ENCODE results near the gene PHC2. TPM values are rescaled to one million over a fixed set of nuclear protein-coding genes. Genes with fewer than 3 reads are reported as not detected.

PHC2 gene
- total and polyA plus RNA-seq, 9 of the 15 experiments (the other 6 are each of a cell fraction or from before 2014, with no cell fraction given), result 3.1 to 67.6 (median 34.6) TPM

DNA sequence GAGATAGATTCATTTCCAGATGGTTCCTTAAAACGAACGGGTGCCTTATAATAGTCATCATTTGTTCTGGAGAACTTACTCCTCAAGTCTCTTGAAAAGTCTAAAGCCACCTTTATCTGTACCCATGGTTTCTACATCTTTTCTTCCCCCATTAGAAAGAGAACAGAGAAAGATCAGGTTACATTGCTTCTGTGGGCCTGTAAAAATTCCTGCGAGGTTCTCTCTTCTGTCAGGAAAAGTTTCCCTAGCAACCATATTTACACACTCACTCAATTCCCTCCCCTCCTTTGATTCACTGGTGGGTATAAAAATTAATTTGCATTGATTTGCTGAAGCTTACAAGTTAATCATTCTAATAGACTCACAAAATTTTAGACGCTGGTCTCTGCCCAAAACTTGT, 6.7 kb downstream of the PHC2 start:
- no peak for ATAC-seq
- no peaks in the 10 kb centered on the region for H3K9me3 ChIP-seq (replicated peaks; ENCODE audit: control insufficient read depth, insufficient read depth, low read depth, low read length)
- no TSS peak for BruUV-seq (replicated peaks)
- CTCF ChIA-PET (ENCODE audit: low intra/inter-chr PET ratio), result no interaction called here
- no peaks in the 10 kb centered on the region for H3K4me1 ChIP-seq (replicated peaks in 1 of 2; ENCODE audit: control insufficient read depth in 2 of 2, insufficient read depth in 2 of 2, low read length in 2 of 2)
- no peaks in the 10 kb centered on the region for H3K79me2 ChIP-seq (ENCODE audit: control insufficient read depth, insufficient read depth, low read length)
- no peaks in the 10 kb centered on the region for H4K20me1 ChIP-seq (replicated peaks; ENCODE audit: control insufficient read depth, insufficient read depth, low read length)
- no peak for FAIRE-seq
- no peak overlapping the region for H3K9ac ChIP-seq (ENCODE audit: insufficient read depth in 1 of 2, low read depth in 2 of 2, low read length in 2 of 2)
- H3K4me2 ChIP-seq (ENCODE audit: insufficient read depth, low read length), result no peak overlapping the region
- H3K27ac ChIP-seq (ENCODE audit: extremely low read depth, low read depth, low read length), result no peak overlapping the region
- no peaks in the 10 kb centered on the region for H3K36me3 ChIP-seq (ENCODE audit: control insufficient read depth, insufficient read depth, low read length)
- peaks cover 13 to 17% of the 10 kb centered on the region in 2 experiments for H3K27me3 ChIP-seq (ENCODE audit: control insufficient read depth in 2 of 2, insufficient read depth in 2 of 2, low read length in 2 of 2)
- DNase-seq (ENCODE audit: extremely low read depth in 1 of 4, low spot score in 3 of 4), result no peak
- in situ Hi-C loops (cut with MboI) (no loop called here), intact Hi-C loops (cut with micrococcal nuclease) (no loop called here)
- POLR2A ChIA-PET, result no interaction called here
- H3K9me1 ChIP-seq (ENCODE audit: control insufficient read depth, insufficient read depth, low read length), result no peaks in the 10 kb centered on the region
- H3K4me3 ChIP-seq, result no peak overlapping the region
- no peak overlapping the region for H2AFZ ChIP-seq (ENCODE audit: low read depth, low read length)
- WGBS (ENCODE audit: insufficient coverage, low coverage, missing lambda C conversion rate), result 5% methylated on average over 4 of the region's 4 CpGs
- TF ChIP-seq TEAD1 (CRISPR knock-in tag; IDR thresholded peaks at IDR 0.05) (no peak), HMBOX1 (IDR thresholded peaks at IDR 0.05) (no peak), ZBTB11 (CRISPR knock-in tag; IDR thresholded peaks at IDR 0.05) (no peak), ZNF699 (CRISPR knock-in tag; IDR thresholded peaks at IDR 0.05; ENCODE audit: insufficient replicate concordance) (no peak), ZC3H8 (IDR thresholded peaks at IDR 0.05) (no peak), DLX4 (CRISPR knock-in tag; IDR thresholded peaks at IDR 0.05) (no peak), POLR2AphosphoS2 (IDR thresholded peaks at IDR 0.05; ENCODE audit: low read length) (no peak), NCOA4 (IDR thresholded peaks at IDR 0.05; ENCODE audit: partially characterized antibody) (no peak), SAFB2 (IDR thresholded peaks at IDR 0.05; ENCODE audit: borderline replicate concordance, low read depth, low read length, severe bottlenecking) (no peak), ZNF232 (CRISPR knock-in tag; IDR thresholded peaks at IDR 0.05) (no peak), KLF1 (tag; IDR thresholded peaks at IDR 0.05) (no peak), PATZ1 (CRISPR knock-in tag; IDR thresholded peaks at IDR 0.05; ENCODE audit: borderline replicate concordance) (no peak)
- TF ChIP-seq, protein P1, sequence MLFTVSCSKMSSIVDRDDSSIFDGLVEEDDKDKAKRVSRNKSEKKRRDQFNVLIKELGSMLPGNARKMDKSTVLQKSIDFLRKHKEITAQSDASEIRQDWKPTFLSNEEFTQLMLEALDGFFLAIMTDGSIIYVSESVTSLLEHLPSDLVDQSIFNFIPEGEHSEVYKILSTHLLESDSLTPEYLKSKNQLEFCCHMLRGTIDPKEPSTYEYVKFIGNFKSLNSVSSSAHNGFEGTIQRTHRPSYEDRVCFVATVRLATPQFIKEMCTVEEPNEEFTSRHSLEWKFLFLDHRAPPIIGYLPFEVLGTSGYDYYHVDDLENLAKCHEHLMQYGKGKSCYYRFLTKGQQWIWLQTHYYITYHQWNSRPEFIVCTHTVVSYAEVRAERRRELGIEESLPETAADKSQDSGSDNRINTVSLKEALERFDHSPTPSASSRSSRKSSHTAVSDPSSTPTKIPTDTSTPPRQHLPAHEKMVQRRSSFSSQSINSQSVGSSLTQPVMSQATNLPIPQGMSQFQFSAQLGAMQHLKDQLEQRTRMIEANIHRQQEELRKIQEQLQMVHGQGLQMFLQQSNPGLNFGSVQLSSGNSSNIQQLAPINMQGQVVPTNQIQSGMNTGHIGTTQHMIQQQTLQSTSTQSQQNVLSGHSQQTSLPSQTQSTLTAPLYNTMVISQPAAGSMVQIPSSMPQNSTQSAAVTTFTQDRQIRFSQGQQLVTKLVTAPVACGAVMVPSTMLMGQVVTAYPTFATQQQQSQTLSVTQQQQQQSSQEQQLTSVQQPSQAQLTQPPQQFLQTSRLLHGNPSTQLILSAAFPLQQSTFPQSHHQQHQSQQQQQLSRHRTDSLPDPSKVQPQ (CRISPR knock-in tag; IDR thresholded peaks at IDR 0.05; ENCODE audit: borderline replicate concordance), result no peak

Measured in K562 (cell line).